PC-3 (cell line): ENCODE measurements around the gene DBH. TPM values are rescaled to one million over a fixed set of nuclear protein-coding genes. Genes with fewer than 3 reads are reported as not detected.

Source experiments
- ATAC-seq: fragments of 200-7000 bp; cut with Tn5 transposase; 2 replicates; pipeline ENCODE4 v1.9.1; 2020; ENCODE audit warnings: mild to moderate bottlenecking, moderate library complexity
- BruUV-seq: library from RNA; stranded (reverse); fragments of 400-500 nt; replicated peaks from 2 replicates; lab custom pipeline; 2021; lab: Mats Ljungman, UMichigan
- CTCF ChIA-PET: fragments of 300-600 bp; sonication (Branson Sonifier 250); formaldehyde crosslinking; loops from one replicate; lab custom pipeline; 2022; ENCODE audit warnings: antibody characterized with exemption; lab: Charles Lee
- POLR2A ChIA-PET: fragments of 300-600 bp; sonication (Branson Sonifier 250); formaldehyde crosslinking; loops from one replicate; lab custom pipeline; 2022; ENCODE audit warnings: antibody characterized with exemption; ENCODE audit not compliant: unreplicated experiment; lab: Charles Lee
- DNase-seq: peaks from one replicate; pipeline ENCODE4 v3.0.0-alpha.2; 2015
- H2AFZ ChIP-seq: fragments of 300-600 bp; sonication (generic); 2 replicates; pipeline ENCODE4 v1.6.0; 2016; ENCODE audit warnings: antibody characterized with exemption, low read length
- H3F3A ChIP-seq: fragments of 300-600 bp; sonication (generic); one replicate; pipeline ENCODE4 v1.6.0; 2017; ENCODE audit warnings: antibody characterized with exemption, low read length, control low read depth, mild to moderate bottlenecking; ENCODE audit not compliant: unreplicated experiment
- H3K27ac ChIP-seq: fragments of 300-600 bp; sonication (generic); 2 replicates; pipeline ENCODE4 v1.5.1; 2016; ENCODE audit warnings: mild to moderate bottlenecking, low read length
- H3K27me3 ChIP-seq: fragments of 300-600 bp; sonication (generic); 2 replicates; pipeline ENCODE4 v1.6.1; 2016; ENCODE audit warnings: low read length, mixed read lengths
- H3K36me3 ChIP-seq: fragments of 300-600 bp; sonication (generic); 2 replicates; pipeline ENCODE4 v1.6.1; 2016; ENCODE audit warnings: low read depth, mixed run types, low read length, mixed read lengths
- H3K4me1 ChIP-seq: fragments of 300-600 bp; sonication (generic); 2 replicates; pipeline ENCODE4 v1.5.1; 2016; ENCODE audit warnings: low read length; ENCODE audit not compliant: insufficient read depth
- H3K4me2 ChIP-seq: fragments of 300-600 bp; sonication (generic); 2 replicates; pipeline ENCODE4 v1.6.0; 2016; ENCODE audit warnings: low read length
- H3K4me3 ChIP-seq: fragments of 300-600 bp; sonication (generic); 2 replicates; pipeline ENCODE4 v1.5.1; 2016; ENCODE audit warnings: mild to moderate bottlenecking, low read length, mixed read lengths
- H3K79me2 ChIP-seq: fragments of 300-600 bp; sonication (generic); 2 replicates; pipeline ENCODE4 v1.6.1; 2017; ENCODE audit warnings: low read length, mixed read lengths
- H3K9ac ChIP-seq: fragments of 300-600 bp; sonication (generic); 2 replicates; pipeline ENCODE4 v1.6.0; 2016; ENCODE audit warnings: mild to moderate bottlenecking, low read length
- H3K9me2 ChIP-seq: fragments of 300-600 bp; sonication (generic); replicated peaks from 2 replicates; pipeline ENCODE4 v1.6.1; 2016; ENCODE audit warnings: mixed run types, low read length, mixed read lengths
- H3K9me3 ChIP-seq: fragments of 300-600 bp; sonication (generic); 2 replicates; pipeline ENCODE4 v1.6.1; 2016; ENCODE audit warnings: low read length, mixed read lengths
- H4K20me1 ChIP-seq: fragments of 300-600 bp; sonication (generic); 2 replicates; pipeline ENCODE4 v1.6.1; 2016; ENCODE audit warnings: low read length, mixed read lengths
- CTCF ChIP-seq: fragments of 300-600 bp; sonication (generic); conservative IDR thresholded peaks from 2 replicates; pipeline ENCODE4 v1.5.1; 2017; ENCODE audit warnings: antibody characterized with exemption, low read depth, mild to moderate bottlenecking, low read length
- EZH2 ChIP-seq: fragments of 300-600 bp; sonication (generic); IDR thresholded peaks from one replicate; pipeline ENCODE4 v1.6.1; 2017; ENCODE audit warnings: antibody characterized with exemption, mild to moderate bottlenecking, low read length; ENCODE audit not compliant: unreplicated experiment
- EZH2phosphoT487 ChIP-seq: fragments of 300-600 bp; sonication (generic); IDR thresholded peaks from 2 replicates; pipeline ENCODE4 v1.6.1; 2018; ENCODE audit warnings: mild to moderate bottlenecking, antibody characterized with exemption, low read length, borderline replicate concordance
- intact Hi-C: fragments of 100-400 bp; cut with micrococcal nuclease; formaldehyde crosslinking; loops from 2 replicates; pipeline ENCODE4 v1.9.0; 2023
- total RNA-seq: library from RNA; depleted of rRNA; stranded (reverse); fragments of >200 nt; gene quantifications from 2 replicates; pipeline ENCODE4 v1.2.3, GENCODE V29; 2014; rRNA removed

The DBH gene
- total RNA-seq, 1 experiment from 2014 or later = not detected

DNA sequence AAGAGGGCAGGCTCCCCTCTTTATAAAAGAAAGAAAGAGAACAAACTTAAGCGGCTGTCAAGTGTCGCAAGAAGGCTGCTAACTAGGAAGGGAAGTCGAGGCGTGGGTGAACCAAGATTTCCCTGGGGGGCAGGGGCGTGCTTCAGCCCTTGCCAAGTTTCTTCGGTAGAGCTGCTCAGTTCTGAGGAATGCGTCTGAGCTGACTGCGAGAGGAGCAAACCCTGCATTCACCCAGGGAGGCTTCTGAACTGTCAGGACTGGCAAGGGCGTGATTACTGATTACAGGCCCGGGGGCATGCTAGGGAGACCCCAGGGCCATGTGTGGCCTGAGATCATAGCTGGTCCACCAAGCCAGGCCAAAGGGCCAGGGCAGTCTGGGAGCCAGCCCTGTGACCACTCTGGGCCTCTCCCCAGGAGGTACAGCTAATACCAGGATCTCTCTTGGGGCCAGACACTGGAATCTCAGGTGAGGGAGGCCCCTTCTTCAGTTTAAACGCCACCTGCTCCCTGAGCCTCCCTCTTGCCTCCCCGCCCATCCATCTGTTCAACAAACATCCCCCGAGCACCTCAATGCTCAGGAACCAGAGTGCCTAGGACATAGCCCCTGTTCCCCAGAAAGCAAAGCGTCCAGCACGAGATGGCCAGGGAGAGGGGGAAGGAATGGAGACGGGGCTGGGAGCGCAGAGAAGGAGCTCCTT lies 71.1 kb downstream of the DBH start:
- H3K9ac ChIP-seq = no peak overlapping the region
- intact Hi-C loops = no loop called here
- BruUV-seq = no TSS peak
- no peaks in the 10 kb centered on the region for H3K36me3 ChIP-seq
- no peaks in the 10 kb centered on the region for H4K20me1 ChIP-seq
- H3K27ac ChIP-seq = no peak overlapping the region
- H3K9me3 ChIP-seq = no peaks in the 10 kb centered on the region
- no peaks in the 10 kb centered on the region for H3K9me2 ChIP-seq
- H3F3A ChIP-seq = no peaks in the 10 kb centered on the region
- no peak for DNase-seq
- no peak for TF ChIP-seq EZH2phosphoT487
- H3K79me2 ChIP-seq = no peaks in the 10 kb centered on the region
- no peaks in the 10 kb centered on the region for H3K4me1 ChIP-seq
- ATAC-seq = no peak
- no peak overlapping the region for H3K4me3 ChIP-seq
- CTCF ChIA-PET = no interaction called here
- no peaks in the 10 kb centered on the region for H3K27me3 ChIP-seq
- no peak overlapping the region for H3K4me2 ChIP-seq
- POLR2A ChIA-PET = no interaction called here
- H2AFZ ChIP-seq = no peak overlapping the region

DNA sequence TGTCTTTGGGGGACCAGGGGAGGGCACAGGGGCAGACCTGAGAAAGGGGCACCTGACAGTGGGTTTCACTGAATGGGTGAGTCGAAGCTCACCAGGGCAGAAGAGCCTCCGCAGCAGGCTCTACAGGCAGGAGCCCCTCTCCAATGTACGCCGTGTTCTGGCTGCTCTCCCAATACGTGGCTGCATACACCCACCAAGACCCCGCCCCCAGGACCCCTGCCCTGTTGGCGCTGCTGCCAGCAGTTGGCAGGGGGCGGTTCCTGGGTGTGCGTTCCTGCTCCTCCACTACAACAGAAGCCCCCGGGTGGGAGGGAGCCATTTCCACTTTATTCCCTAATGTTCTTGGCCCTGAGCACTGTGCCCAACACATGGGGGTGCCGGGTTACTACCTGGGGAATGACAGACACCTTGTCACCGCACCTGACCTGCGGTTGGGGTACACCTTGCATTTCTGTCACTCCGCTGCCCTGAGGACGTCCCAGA lies 71.6 kb downstream of the DBH start:
- H3K9me2 ChIP-seq = no peaks in the 10 kb centered on the region
- no peak overlapping the region for H3K9ac ChIP-seq
- intact Hi-C loops = no loop called here
- ChIA-PET CTCF (no interaction called here), POLR2A (no interaction called here)
- H3K4me2 ChIP-seq = no peak overlapping the region
- H4K20me1 ChIP-seq = no peaks in the 10 kb centered on the region
- ATAC-seq (no peak), DNase-seq (no peak)
- no peaks in the 10 kb centered on the region for H3K9me3 ChIP-seq
- no peaks in the 10 kb centered on the region for H3K27me3 ChIP-seq
- H2AFZ ChIP-seq = no peak overlapping the region
- BruUV-seq = no TSS peak
- no peaks in the 10 kb centered on the region for H3F3A ChIP-seq
- TF ChIP-seq CTCF = no peak
- TF ChIP-seq EZH2phosphoT487 = no peak
- no peak for TF ChIP-seq EZH2
- no peaks in the 10 kb centered on the region for H3K36me3 ChIP-seq
- H3K27ac ChIP-seq = no peak overlapping the region
- H3K4me1 ChIP-seq = no peaks in the 10 kb centered on the region
- no peak overlapping the region for H3K4me3 ChIP-seq
- no peaks in the 10 kb centered on the region for H3K79me2 ChIP-seq

GRCh38 chr9:133708246-133709014 lies 72.3 kb downstream of the DBH start:
- BruUV-seq = no TSS peak
- ATAC-seq (no peak), DNase-seq (no peak)
- Histone ChIP-seq H3F3A (no peaks in the 10 kb centered on the region), H3K4me1 (no peaks in the 10 kb centered on the region), H4K20me1 (no peaks in the 10 kb centered on the region), H3K9me3 (no peaks in the 10 kb centered on the region), H3K9me2 (no peaks in the 10 kb centered on the region), H3K4me2 (no peak overlapping the region), H3K4me3 (no peak overlapping the region), H3K27ac (no peak overlapping the region), H3K9ac (no peak overlapping the region), H2AFZ (no peak overlapping the region), H3K36me3 (no peaks in the 10 kb centered on the region), H3K79me2 (no peaks in the 10 kb centered on the region), H3K27me3 (no peaks in the 10 kb centered on the region)
- intact Hi-C loops = no loop called here
- ChIA-PET CTCF (no interaction called here), POLR2A (no interaction called here)
- TF ChIP-seq EZH2 = no peak
- TF ChIP-seq CTCF = no peak
- no peak for TF ChIP-seq EZH2phosphoT487

Other genes with a start within 250 kb of the DBH start
- 34.1 and 37.8 TPM in 2 replicates for gene REXO4, start 218.4 kb upstream of the DBH start, total RNA-seq
- gene ADAMTS13, start 214.0 kb upstream of the DBH start, total RNA-seq = 0.86 and 0.95 TPM in 2 replicates
- 7.5 and 10.0 TPM in 2 replicates for gene CACFD1, start 176.4 kb upstream of the DBH start, total RNA-seq
- gene SLC2A6, start 157.3 kb upstream of the DBH start, total RNA-seq = 20.5 and 21.7 TPM in 2 replicates
- not detected in 2 replicates for gene MYMK, start 111.4 kb upstream of the DBH start, total RNA-seq
- gene ADAMTSL2, start 101.7 kb upstream of the DBH start, total RNA-seq = not detected in 2 replicates
- gene FAM163B, start 27.0 kb upstream of the DBH start, total RNA-seq = not detected in 2 replicates
- gene SARDH, start 102.0 kb downstream of the DBH start, total RNA-seq = 2.5 and 3.4 TPM in 2 replicates